ENCODE data around the gene SPCS2. TPM values are rescaled to one million over a fixed set of nuclear protein-coding genes. Genes with fewer than 3 reads are reported as not detected.

The SPCS2 gene
- polyA plus RNA-seq, 1 of the 3 experiments (the other 2 are of a cell fraction): 49.1 TPM

GRCh38 chr11:75004215-75004614 lies 55.1 kb downstream of the SPCS2 start (continued):
- TF ChIP-seq IRF3 (IDR thresholded peaks at IDR 0.05; ENCODE audit: low read depth, low read length) (no peak), FOXJ3 (CRISPR knock-in tag; IDR thresholded peaks at IDR 0.05) (no peak), GABPA (IDR thresholded peaks at IDR 0.05; ENCODE audit: low read depth) (no peak), RAD21 (IDR thresholded peaks at IDR 0.05; ENCODE audit: low read length) (no peak), PBX3 (IDR thresholded peaks at IDR 0.05) (no peak), GATA2 (CRISPR knock-in tag; IDR thresholded peaks at IDR 0.05) (no peak), NRF1 (IDR thresholded peaks at IDR 0.05; ENCODE audit: low read depth, low read length) (no peak), MXI1 (IDR thresholded peaks at IDR 0.05; ENCODE audit: low read depth, low read length) (no peak)

- Histone ChIP-seq H3K9ac (no peak overlapping the region), H3K27me3 (ENCODE audit: insufficient read depth) (no peaks in the 10 kb centered on the region), H4K20me1 (ENCODE audit: insufficient read depth) (no peaks in the 10 kb centered on the region), H3K79me2 (ENCODE audit: insufficient read depth) (no peaks in the 10 kb centered on the region), H3K9me2 (no peaks in the 10 kb centered on the region), H3K9me3 (no peaks in the 10 kb centered on the region), H3K27ac (ENCODE audit: low read depth in 2 of 2, low read length in 1 of 2) (no peak overlapping the region), H3K36me3 (replicated peaks in 1 of 2; ENCODE audit: control insufficient read depth in 1 of 2, insufficient read depth in 2 of 2, low read length in 1 of 2) (peaks cover 6 to 35% of the 10 kb centered on the region in 2 experiments), H2AFZ (ENCODE audit: low read depth) (no peak overlapping the region), H3K4me2 (no peak overlapping the region), H3K4me3 (ENCODE audit: low read depth in 2 of 2, low read length in 1 of 2) (no peak overlapping the region), H3F3A (replicated peaks; ENCODE audit: insufficient read depth) (peaks cover 8% of the 10 kb centered on the region), H3K4me1 (ENCODE audit: control insufficient read depth in 1 of 2, insufficient read depth in 2 of 2, low read depth in 1 of 2, low read length in 1 of 2) (peaks cover 0 to 9% of the 10 kb centered on the region in 2 experiments; a peak in 2 of 4 replicates)
- DNase-seq: no peak
- POLR2A ChIA-PET: interaction anchor here (0.7 kb wide), 1 partner anchor 22 kb away, joined by 3 read pairs; the partner anchor contains the start of gene NEU3
- WGBS (ENCODE audit: low lambda C conversion rate): 91% methylated on average over 2 of the region's 2 CpGs
- no peak for TF ChIP-seq RCOR1 (IDR thresholded peaks at IDR 0.05; ENCODE audit: low read length)
- TF ChIP-seq, protein P1, sequence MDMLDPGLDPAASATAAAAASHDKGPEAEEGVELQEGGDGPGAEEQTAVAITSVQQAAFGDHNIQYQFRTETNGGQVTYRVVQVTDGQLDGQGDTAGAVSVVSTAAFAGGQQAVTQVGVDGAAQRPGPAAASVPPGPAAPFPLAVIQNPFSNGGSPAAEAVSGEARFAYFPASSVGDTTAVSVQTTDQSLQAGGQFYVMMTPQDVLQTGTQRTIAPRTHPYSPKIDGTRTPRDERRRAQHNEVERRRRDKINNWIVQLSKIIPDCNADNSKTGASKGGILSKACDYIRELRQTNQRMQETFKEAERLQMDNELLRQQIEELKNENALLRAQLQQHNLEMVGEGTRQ (IDR thresholded peaks at IDR 0.05; ENCODE audit: borderline replicate concordance, low read depth, low read length): no peak
- TF ChIP-seq RAD21 (IDR thresholded peaks at IDR 0.05; ENCODE audit: low read length): no peak
- no peak for TF ChIP-seq FOXJ3 (CRISPR knock-in tag; IDR thresholded peaks at IDR 0.05)
- TF ChIP-seq REST (IDR thresholded peaks at IDR 0.05; ENCODE audit: low read depth, low read length): no peak
- CTCF ChIA-PET: interaction anchor here (0.6 to 9.4 kb wide), 5 partner anchors 13 to 237 kb away, joined by 3 to 65 read pairs (median 4); no protein-coding TSS in a partner anchor
Measured at GRCh38 chr11:75011357-75011756, 62.3 kb downstream of the SPCS2 start.
